Epithelial cell of proximal tubule (primary cell): ENCODE measurements around the gene LRRN2. TPM values are rescaled to one million over a fixed set of nuclear protein-coding genes. Genes with fewer than 3 reads are reported as not detected.

Experiments used
- DNase-seq: peaks from one replicate; pipeline ENCODE4 v3.0.0-alpha.2; 2011; ENCODE audit warnings: low read depth
- H3K4me3 ChIP-seq: 2 replicates; pipeline ENCODE4 v1.5.1; 2011; ENCODE audit warnings: low read depth, mild to moderate bottlenecking, low read length
- total RNA-seq: library from RNA; depleted of rRNA; stranded (reverse); fragments of >200 nt; gene quantifications from 2 replicates; pipeline ENCODE4 v1.2.3, GENCODE V29; 2015
- TF ChIP-seq, protein P1 (sequence below): conservative IDR thresholded peaks from 2 replicates; pipeline ENCODE4 v1.5.1; 2012; ENCODE audit warnings: low read depth, mild to moderate bottlenecking, low read length

LRRN2 gene
- total RNA-seq, 1 donor from 2014 or later: 5.4 TPM

DNA sequence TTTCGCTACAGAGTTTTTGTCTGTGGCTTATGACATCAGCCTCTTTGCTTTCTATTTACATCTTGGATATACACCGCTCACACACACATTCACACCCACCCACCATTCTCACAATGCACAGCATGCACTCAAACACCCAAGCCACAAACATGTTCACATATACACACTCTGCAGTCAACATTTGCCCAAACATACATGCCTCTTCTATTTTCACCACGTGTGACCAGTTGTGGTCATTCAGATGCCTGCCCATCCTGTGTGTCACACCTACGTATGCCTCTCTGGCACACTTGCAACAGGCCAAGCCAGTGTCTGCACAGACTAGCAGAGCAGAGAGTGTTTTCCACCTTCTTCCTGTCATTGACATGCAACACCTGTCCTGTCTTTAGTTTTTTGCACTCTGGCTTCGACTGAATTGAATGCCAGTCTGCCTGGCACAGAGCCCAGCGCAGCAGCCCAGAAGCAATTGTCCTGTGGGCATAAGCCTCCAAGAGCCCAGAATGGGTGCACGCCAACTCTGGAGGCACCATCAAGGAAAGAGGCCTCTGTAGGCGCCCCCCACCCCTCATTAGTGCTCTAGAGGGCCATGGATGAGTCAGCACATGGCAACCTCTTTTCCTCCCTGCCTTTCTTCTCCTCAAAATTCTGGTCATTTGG, 37.7 kb upstream of the LRRN2 start:
- TF ChIP-seq, protein P1, sequence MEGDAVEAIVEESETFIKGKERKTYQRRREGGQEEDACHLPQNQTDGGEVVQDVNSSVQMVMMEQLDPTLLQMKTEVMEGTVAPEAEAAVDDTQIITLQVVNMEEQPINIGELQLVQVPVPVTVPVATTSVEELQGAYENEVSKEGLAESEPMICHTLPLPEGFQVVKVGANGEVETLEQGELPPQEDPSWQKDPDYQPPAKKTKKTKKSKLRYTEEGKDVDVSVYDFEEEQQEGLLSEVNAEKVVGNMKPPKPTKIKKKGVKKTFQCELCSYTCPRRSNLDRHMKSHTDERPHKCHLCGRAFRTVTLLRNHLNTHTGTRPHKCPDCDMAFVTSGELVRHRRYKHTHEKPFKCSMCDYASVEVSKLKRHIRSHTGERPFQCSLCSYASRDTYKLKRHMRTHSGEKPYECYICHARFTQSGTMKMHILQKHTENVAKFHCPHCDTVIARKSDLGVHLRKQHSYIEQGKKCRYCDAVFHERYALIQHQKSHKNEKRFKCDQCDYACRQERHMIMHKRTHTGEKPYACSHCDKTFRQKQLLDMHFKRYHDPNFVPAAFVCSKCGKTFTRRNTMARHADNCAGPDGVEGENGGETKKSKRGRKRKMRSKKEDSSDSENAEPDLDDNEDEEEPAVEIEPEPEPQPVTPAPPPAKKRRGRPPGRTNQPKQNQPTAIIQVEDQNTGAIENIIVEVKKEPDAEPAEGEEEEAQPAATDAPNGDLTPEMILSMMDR: no peak
- no peak overlapping the region for H3K4me3 ChIP-seq
- no peak for DNase-seq

DNA sequence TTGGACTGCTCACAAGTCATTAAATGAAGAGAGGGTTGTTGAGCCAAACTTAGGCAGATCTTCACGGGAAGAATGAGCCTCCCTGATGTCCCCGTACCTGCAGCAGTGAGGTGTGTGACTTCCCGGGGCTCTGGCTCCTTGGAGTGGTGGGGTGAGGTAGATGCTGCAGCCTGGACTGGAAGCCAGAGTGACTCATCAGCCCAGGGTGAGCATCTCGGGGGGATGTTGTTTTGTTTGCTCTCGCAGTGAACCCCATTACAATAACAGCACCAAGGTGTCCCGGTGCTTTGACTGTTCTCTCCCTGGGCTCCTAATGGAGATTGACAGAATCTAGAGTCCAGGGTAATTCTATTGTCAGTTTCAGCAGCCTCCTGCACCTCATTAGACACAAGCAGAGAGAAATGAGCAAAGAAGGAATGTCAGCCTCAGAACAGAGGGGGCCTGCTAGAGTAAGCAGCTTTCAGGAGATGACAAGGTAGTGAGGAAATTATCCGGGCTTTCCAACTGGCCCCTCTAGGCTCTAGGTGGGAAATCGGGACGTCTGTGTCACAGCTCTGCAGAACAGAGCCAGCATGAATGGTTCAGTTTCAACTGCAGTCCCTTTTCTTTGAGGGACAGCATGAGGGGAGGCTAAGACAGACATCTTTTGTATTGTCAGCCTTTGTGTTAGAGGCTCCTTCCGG, 36.0 kb upstream of the LRRN2 start:
- TF ChIP-seq, protein P1: no peak
- H3K4me3 ChIP-seq: no peak overlapping the region
- DNase-seq: no peak

DNA sequence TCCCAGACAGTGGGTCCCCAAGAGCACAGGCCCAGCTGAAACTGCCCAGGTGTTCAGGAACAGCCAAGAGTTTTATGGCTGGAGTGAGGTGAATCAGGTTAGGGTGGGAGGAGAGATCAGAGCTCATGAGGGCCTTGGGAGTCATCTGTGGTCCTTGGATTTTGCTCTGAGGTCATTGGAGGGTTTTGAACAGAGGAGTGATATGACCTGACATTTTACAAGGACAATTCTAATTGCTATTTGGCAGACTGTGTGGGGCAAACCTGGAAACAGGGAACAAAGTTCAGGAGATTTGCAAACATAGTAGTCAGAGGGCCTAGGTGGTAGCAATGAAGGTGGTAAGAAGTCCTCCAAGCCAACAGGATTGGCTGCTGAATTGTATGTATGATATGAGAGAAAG, 31.1 kb upstream of the LRRN2 start:
- H3K4me3 ChIP-seq: no peak overlapping the region
- no peak for DNase-seq
- TF ChIP-seq, protein P1: no peak

DNA sequence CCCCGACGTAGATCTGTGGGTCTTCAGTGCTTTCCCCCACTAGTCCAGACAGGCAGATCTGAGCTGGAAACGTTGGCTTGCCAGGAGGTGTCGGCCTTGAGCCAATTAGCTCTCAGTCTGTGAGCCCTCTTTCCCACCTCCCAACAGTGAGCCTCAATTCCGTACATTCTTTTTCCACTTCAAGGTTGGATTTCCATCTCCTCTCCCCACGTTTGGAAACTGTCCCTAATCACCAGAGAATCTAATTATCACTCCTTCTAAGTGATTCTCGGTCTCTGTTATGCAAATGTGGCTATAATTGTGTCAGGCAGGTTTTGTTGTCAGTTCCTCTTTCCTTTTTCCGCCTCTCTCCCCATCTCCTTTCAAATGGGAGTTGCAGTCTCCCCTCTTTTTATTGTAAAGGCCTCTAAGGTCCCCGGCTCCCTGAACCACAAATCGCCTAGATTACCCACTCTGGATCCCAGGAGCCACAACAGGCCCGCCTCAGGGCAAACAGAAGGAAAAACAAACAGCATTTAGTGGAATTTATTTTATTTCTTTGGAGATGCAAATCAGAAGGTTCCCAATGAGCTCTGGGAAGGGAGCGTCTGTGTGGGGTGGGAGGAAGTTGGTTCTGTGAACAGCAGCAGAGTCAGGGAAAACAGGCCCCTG, 29.4 kb upstream of the LRRN2 start:
- DNase-seq: no peak
- TF ChIP-seq, protein P1: no peak
- H3K4me3 ChIP-seq: no peak overlapping the region

DNA sequence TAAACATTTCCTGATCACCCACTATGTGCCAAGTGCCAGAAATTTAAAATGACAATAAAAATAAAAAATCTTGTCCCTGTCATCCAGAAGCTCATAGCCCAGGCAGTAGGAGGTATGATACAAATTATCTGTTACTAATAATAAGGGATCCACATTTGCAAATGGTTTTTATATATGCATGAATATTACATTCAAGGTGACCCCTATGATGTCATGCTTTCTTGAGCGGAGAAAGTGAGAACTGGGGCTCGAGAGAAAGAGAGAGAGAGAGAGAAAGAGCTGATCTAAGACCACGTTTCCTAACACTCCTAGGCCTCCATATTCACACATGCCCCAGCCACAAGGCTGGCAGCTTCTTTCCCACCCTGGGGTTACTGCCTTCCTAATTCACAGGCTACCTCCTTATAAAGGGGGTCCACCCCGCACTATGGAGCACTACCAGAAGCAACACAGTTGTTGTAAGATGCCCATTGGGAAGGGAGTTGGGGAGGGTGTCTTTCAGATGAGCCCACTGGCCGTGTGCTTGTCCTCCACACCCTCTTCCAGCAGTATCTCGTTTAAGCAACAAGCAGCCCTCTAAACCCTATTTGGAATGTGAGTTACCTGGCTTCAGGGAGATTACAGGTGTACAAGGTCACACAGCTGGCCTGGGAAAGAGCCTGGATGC, 28.8 kb upstream of the LRRN2 start:
- no peak overlapping the region for H3K4me3 ChIP-seq
- TF ChIP-seq, protein P1: no peak
- no peak for DNase-seq

DNA sequence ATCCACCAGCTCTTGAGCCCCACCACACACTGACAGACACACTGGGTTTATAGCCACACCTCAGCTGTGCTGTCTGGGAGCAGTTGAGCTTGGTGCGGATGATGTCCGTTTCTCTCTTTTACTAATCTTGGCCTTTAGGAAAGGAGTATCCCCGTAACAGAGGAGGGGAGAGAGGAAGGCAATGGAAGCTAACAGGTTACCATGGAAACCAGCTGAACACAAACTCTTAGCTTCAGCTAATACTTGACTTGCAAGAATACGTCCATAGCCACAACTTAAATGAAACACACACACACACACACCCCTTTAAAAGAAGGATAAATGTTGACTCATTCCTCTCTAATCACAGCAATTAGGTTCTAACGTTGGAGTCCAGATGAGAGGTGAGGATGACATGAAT, 28.0 kb upstream of the LRRN2 start:
- DNase-seq: no peak
- TF ChIP-seq, protein P1: no peak

More for the DNA sequence above, 28.0 kb upstream of the LRRN2 start:
- no peak overlapping the region for H3K4me3 ChIP-seq
